ENCODE results near the gene DIP2B. TPM values are rescaled to one million over a fixed set of nuclear protein-coding genes. Genes with fewer than 3 reads are reported as not detected.
A peak's percentile ranks its signal among the peaks of the same experiment; 100 is the strongest.

Gene DIP2B
- total RNA-seq, 1 donor from 2014 or later: 37.1 TPM

DNA sequence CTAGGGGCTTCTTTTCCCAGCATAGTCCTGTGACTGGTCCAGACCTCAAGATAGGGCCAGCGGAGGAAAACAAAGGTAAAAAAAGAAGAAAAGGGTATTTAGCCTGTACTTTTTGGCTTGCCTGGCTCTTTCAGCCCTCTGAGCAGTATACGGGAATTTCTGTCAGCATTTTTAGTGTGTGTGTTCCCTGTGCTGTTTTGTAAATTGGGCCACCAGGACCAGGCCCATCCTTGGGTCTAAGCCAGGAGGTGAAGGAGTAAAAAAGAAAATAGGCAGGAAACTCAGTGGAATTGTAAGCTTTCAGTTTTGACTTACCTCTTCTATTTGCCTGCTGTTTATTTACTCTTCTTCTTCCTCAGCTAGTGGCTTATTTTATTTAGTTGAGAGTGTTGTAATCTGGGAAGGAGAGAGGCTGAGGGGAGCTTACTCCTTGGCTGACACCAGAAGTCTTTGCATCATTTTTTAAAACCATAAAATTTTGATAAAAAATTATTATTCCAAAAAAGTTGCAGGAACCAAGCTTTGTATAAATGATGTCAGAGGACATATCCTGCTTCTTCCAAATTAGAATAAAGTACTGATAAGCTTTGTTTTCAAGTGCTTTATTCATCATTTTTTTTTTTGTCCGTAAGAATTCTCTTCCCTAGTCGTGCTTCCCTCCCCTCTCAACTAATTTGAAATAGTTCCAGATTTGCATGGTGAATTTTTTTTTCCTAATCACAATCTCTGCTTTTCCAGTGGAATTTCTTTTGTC is 63.7 kb downstream of the DIP2B start:
- no peak overlapping the region for H3K27ac Mint-ChIP-seq
- H3K4me1 Mint-ChIP-seq: peaks cover 12% of the 10 kb centered on the region
- H3K9me3 Mint-ChIP-seq: no peaks in the 10 kb centered on the region
- Histone ChIP-seq H2AFZ (replicated peaks) (no peak overlapping the region), H4K20me1 (ENCODE audit: low read depth) (peaks cover 22% of the 10 kb centered on the region), H3K9me3 (ENCODE audit: low read depth) (no peaks in the 10 kb centered on the region), H3K27me3 (no peaks in the 10 kb centered on the region), H3K4me3 (no peak overlapping the region), H3F3A (ENCODE audit: low read depth) (peaks cover 22% of the 10 kb centered on the region), H3K4me2 (peak overlapping the region; percentile 33), H3K9ac (no peak overlapping the region), H3K27ac (peak overlapping the region; percentile 86), H3K4me1 (peaks cover 36% of the 10 kb centered on the region), H3K79me2 (ENCODE audit: low read depth) (peaks cover 80% of the 10 kb centered on the region), H3K36me3 (no peaks in the 10 kb centered on the region)
- DNase-seq (ENCODE audit: low spot score): no peak
- H3K4me3 Mint-ChIP-seq: no peak overlapping the region
- TF ChIP-seq EZH2phosphoT487 (IDR thresholded peaks at IDR 0.05) (no peak), EZH2 (IDR thresholded peaks at IDR 0.05) (no peak)
- TF ChIP-seq, protein P1, sequence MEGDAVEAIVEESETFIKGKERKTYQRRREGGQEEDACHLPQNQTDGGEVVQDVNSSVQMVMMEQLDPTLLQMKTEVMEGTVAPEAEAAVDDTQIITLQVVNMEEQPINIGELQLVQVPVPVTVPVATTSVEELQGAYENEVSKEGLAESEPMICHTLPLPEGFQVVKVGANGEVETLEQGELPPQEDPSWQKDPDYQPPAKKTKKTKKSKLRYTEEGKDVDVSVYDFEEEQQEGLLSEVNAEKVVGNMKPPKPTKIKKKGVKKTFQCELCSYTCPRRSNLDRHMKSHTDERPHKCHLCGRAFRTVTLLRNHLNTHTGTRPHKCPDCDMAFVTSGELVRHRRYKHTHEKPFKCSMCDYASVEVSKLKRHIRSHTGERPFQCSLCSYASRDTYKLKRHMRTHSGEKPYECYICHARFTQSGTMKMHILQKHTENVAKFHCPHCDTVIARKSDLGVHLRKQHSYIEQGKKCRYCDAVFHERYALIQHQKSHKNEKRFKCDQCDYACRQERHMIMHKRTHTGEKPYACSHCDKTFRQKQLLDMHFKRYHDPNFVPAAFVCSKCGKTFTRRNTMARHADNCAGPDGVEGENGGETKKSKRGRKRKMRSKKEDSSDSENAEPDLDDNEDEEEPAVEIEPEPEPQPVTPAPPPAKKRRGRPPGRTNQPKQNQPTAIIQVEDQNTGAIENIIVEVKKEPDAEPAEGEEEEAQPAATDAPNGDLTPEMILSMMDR (IDR thresholded peaks at IDR 0.05): no peak
- H3K27me3 Mint-ChIP-seq (ENCODE audit: insufficient read depth, low read depth): peaks cover 2% of the 10 kb centered on the region
- H3K36me3 Mint-ChIP-seq: peaks cover 3% of the 10 kb centered on the region

DNA sequence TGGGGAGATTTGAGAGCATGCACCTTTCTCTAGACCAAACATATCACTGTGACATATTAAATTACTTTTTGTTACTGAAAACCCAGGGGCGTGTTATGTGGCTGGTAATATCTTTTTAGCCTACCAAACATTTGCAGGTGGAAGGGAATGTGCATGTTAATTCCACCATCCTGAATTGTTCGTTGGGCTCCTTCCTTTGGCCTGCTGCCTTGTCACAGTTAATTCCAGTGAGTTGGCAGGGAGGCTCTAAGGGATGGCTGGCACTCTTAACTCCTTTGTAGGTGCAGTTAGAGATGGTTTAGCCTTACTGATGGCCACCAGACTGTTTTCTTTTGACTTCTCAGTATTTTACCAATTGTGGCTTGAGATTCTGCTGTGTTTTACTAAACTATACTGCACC is 64.5 kb downstream of the DIP2B start:
- H3K9me3 Mint-ChIP-seq: no peaks in the 10 kb centered on the region
- H3K36me3 Mint-ChIP-seq: peaks cover 3% of the 10 kb centered on the region
- Histone ChIP-seq H2AFZ (replicated peaks) (no peak overlapping the region), H4K20me1 (ENCODE audit: low read depth) (peaks cover 17% of the 10 kb centered on the region), H3K27me3 (no peaks in the 10 kb centered on the region), H3K4me3 (no peak overlapping the region), H3K9me3 (ENCODE audit: low read depth) (no peaks in the 10 kb centered on the region), H3K79me2 (ENCODE audit: low read depth) (peaks cover 86% of the 10 kb centered on the region), H3K27ac (peak overlapping the region; percentile 86), H3K9ac (no peak overlapping the region), H3K36me3 (no peaks in the 10 kb centered on the region), H3K4me1 (peaks cover 44% of the 10 kb centered on the region), H3K4me2 (peak overlapping the region; percentile 33), H3F3A (ENCODE audit: low read depth) (peaks cover 22% of the 10 kb centered on the region)
- H3K4me3 Mint-ChIP-seq: no peak overlapping the region
- no peak overlapping the region for H3K27ac Mint-ChIP-seq
- peaks cover 16% of the 10 kb centered on the region for H3K4me1 Mint-ChIP-seq
- TF ChIP-seq EZH2phosphoT487 (IDR thresholded peaks at IDR 0.05): no peak
- no peak for TF ChIP-seq EZH2 (IDR thresholded peaks at IDR 0.05)
- TF ChIP-seq, protein P1 (IDR thresholded peaks at IDR 0.05): no peak
- DNase-seq (ENCODE audit: low spot score): peak; percentile 47
- H3K27me3 Mint-ChIP-seq (ENCODE audit: insufficient read depth, low read depth): peaks cover 2% of the 10 kb centered on the region

DNA sequence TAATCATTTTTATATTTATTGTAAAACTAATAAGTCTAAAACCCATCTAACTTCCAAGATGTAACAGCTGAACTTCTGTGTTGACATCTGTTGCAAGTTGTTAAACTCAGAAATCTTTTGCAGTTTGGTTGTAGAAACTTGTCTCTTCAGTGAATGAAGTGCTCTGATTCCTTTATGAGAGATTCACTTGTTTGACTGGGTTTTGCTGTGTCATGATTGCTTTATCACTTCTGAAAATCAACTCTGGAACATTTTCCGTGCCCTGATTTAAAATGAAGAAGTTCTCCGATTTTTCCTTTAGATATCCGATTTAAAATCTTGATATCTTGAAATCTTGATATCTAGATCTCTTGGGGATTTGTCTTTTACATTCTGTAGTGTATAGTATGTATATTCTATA is 65.1 kb downstream of the DIP2B start:
- Mint-ChIP-seq H3K4me3 (no peak overlapping the region), H3K4me1 (peaks cover 17% of the 10 kb centered on the region), H3K27ac (no peak overlapping the region), H3K27me3 (ENCODE audit: insufficient read depth, low read depth) (peaks cover 2% of the 10 kb centered on the region), H3K9me3 (no peaks in the 10 kb centered on the region), H3K36me3 (peaks cover 3% of the 10 kb centered on the region)
- H3K9ac ChIP-seq: no peak overlapping the region
- TF ChIP-seq EZH2phosphoT487 (IDR thresholded peaks at IDR 0.05) (no peak), EZH2 (IDR thresholded peaks at IDR 0.05) (no peak)
- TF ChIP-seq, protein P1 (IDR thresholded peaks at IDR 0.05): no peak
- H3K27ac ChIP-seq: peak overlapping the region; percentile 86
- no peaks in the 10 kb centered on the region for H3K36me3 ChIP-seq
- H2AFZ ChIP-seq (replicated peaks): no peak overlapping the region
- no peak overlapping the region for H3K4me3 ChIP-seq
- H3K4me2 ChIP-seq: no peak overlapping the region
- H3K27me3 ChIP-seq: no peaks in the 10 kb centered on the region
- H3K9me3 ChIP-seq (ENCODE audit: low read depth): no peaks in the 10 kb centered on the region
- H3K79me2 ChIP-seq (ENCODE audit: low read depth): peaks cover 86% of the 10 kb centered on the region
- H3F3A ChIP-seq (ENCODE audit: low read depth): peaks cover 22% of the 10 kb centered on the region
- peaks cover 49% of the 10 kb centered on the region for H3K4me1 ChIP-seq
- no peak for DNase-seq (ENCODE audit: low spot score)
- peaks cover 17% of the 10 kb centered on the region for H4K20me1 ChIP-seq (ENCODE audit: low read depth)

Data from neural progenitor cell (in vitro differentiated cells).